GM13977 (cell line): ENCODE data around the gene RDH5.

Experiments used
- DNase-seq: peaks from one replicate; pipeline ENCODE4 v3.0.0; 2012; ENCODE audit warnings: low spot score
- CTCF ChIP-seq: IDR thresholded peaks from 2 replicates; pipeline ENCODE4 v1.5.1; 2012; ENCODE audit warnings: mild to moderate bottlenecking, control low read depth; ENCODE audit not compliant: insufficient read depth; ENCODE audit errors: extremely low read depth, missing control alignments
- in situ Hi-C: fragments of 300-500 bp; cut with MboI; formaldehyde crosslinking; loops from one replicate; pipeline ENCODE4 v1.12.0; 2022; ENCODE audit warnings: low sequenced_read_pairs, low pct_unique_long_range_greater_than_20kb, mixed read lengths, inconsistent platforms; ENCODE audit not compliant: unreplicated experiment

RDH5 gene

GRCh38 chr12:55738123-55739024, 18.2 kb downstream of the RDH5 start:
- in situ Hi-C loops, result loop anchor here (25.0 kb wide), 1 partner anchor 299 kb away; the partner anchor contains the start of gene RPS26
- peak; percentile 77 for TF ChIP-seq CTCF
- peak; percentile 83 for DNase-seq

- in situ Hi-C loops, result loop anchor here (25.0 kb wide), 1 partner anchor 298 kb away; the partner anchor contains the start of gene RPS26
- DNase-seq, result no peak
- TF ChIP-seq CTCF, result no peak
Measured at GRCh38 chr12:55739025-55739378, 18.8 kb downstream of the RDH5 start.

- TF ChIP-seq CTCF, result no peak
- no peak for DNase-seq
- in situ Hi-C loops, result loop anchor here (10.0 to 25.0 kb wide), 2 partner anchors 203 to 295 kb away; partner anchors contain the start of gene RPS26
Measured at GRCh38 chr12:55741931-55742680, 21.9 kb downstream of the RDH5 start.

GRCh38 chr12:55742719-55743405, 22.7 kb downstream of the RDH5 start, which contains the start of gene GDF11:
GDF11 (plus strand) TSS chr12:55743122; CDS start chr12:55743317, 195 bp downstream.
- DNase-seq, result peak; percentile 90
- TF ChIP-seq CTCF, result no peak
- in situ Hi-C loops, result loop anchor here (10.0 to 25.0 kb wide), 2 partner anchors 202 to 294 kb away; partner anchors contain the start of gene RPS26

GRCh38 chr12:55743406-55744339, 23.5 kb downstream of the RDH5 start:
- DNase-seq, result peak; percentile 78
- TF ChIP-seq CTCF, result peak; percentile 20
- in situ Hi-C loops, result loop anchor here (10.0 to 25.0 kb wide), 2 partner anchors 201 to 294 kb away; partner anchors contain the start of gene RPS26
